CD14-positive monocyte (primary cell): ENCODE data around the gene FADS1. TPM values are rescaled to one million over a fixed set of nuclear protein-coding genes. Genes with fewer than 3 reads are reported as not detected.

Experiments
- DNase-seq, 3 donors: peaks; one replicate each; pipeline ENCODE4 v3.0.0-alpha.2; 2011 to 2022
- H2AFZ ChIP-seq: 2 replicates; pipeline ENCODE4 v1.6.0; 2012; ENCODE audit warnings: mild to moderate bottlenecking, low read depth, low read length, inconsistent platforms; ENCODE audit not compliant: insufficient read depth, poor library complexity, severe bottlenecking
- H3K27ac ChIP-seq, 2 donors: 1 replicate in 1 of 2; 2 replicates in 1 of 2; pipeline ENCODE4 v1.5.1; 2012 to 2013; ENCODE audit warnings: low read length in 2 of 2, control low read depth in 1 of 2, inconsistent platforms in 1 of 2, low read depth in 1 of 2, mild to moderate bottlenecking in 1 of 2
- H3K27me3 ChIP-seq, 2 donors: one replicate each; pipeline versions ENCODE4 v1.6.0 to v1.6.1; 2011 to 2013; ENCODE audit warnings: low read length in 2 of 2; ENCODE audit not compliant: control insufficient read depth in 2 of 2, insufficient read depth in 2 of 2
- H3K36me3 ChIP-seq, 2 donors: replicated peaks in 1 of 2; 1 replicate in 1 of 2; 2 replicates in 1 of 2; pipeline versions ENCODE4 v1.5.1 to v1.6.1; 2012 to 2013; ENCODE audit warnings: low read length in 2 of 2, control low read depth in 1 of 2, inconsistent platforms in 1 of 2, mild to moderate bottlenecking in 1 of 2; ENCODE audit not compliant: insufficient read depth in 2 of 2, control insufficient read depth in 1 of 2
- H3K4me1 ChIP-seq, 2 donors: 1 replicate in 1 of 2; 2 replicates in 1 of 2; pipeline versions ENCODE4 v1.5.1 to v1.6.1; 2012 to 2013; ENCODE audit warnings: low read length in 2 of 2, control low read depth in 1 of 2, inconsistent platforms in 1 of 2, mild to moderate bottlenecking in 1 of 2, moderate library complexity in 1 of 2; ENCODE audit not compliant: insufficient read depth in 2 of 2, control insufficient read depth in 1 of 2
- H3K4me2 ChIP-seq: replicated peaks from 2 replicates; pipeline ENCODE3; 2012; ENCODE audit warnings: low read length, moderate library complexity, mild to moderate bottlenecking; ENCODE audit not compliant: poor library complexity, severe bottlenecking; ENCODE audit errors: extremely low read depth
- H3K4me3 ChIP-seq, 3 experiments: fragments of 200-600 bp in 1 of 3; sonication (generic) in 1 of 3; replicated peaks in 1 of 3; 1 replicate in 2 of 3; 2 replicates in 1 of 3; pipeline ENCODE4 v1.5.1; 2011 to 2013; ENCODE audit warnings: low read length in 3 of 3, mild to moderate bottlenecking in 3 of 3, control low read depth in 2 of 3, low read depth in 2 of 3, inconsistent platforms in 1 of 3, moderate library complexity in 1 of 3
- H3K79me2 ChIP-seq: 2 replicates; pipeline ENCODE4 v1.6.0; 2012; ENCODE audit warnings: mild to moderate bottlenecking, control low read depth, inconsistent platforms, low read length, moderate library complexity; ENCODE audit not compliant: insufficient read depth
- H3K9ac ChIP-seq: 2 replicates; pipeline ENCODE4 v1.6.0; 2017; ENCODE audit warnings: low read length, mild to moderate bottlenecking; ENCODE audit not compliant: insufficient read depth, poor library complexity, severe bottlenecking
- H3K9me3 ChIP-seq, 2 donors: replicated peaks in 1 of 2; 1 replicate in 1 of 2; 2 replicates in 1 of 2; pipeline versions ENCODE4 v1.5.1 to v1.6.1; 2012 to 2013; ENCODE audit warnings: low read length in 2 of 2, control low read depth in 1 of 2; ENCODE audit not compliant: control insufficient read depth in 1 of 2, insufficient read depth in 1 of 2
- H4K20me1 ChIP-seq: 2 replicates; pipeline ENCODE4 v1.6.0; 2012; ENCODE audit warnings: mild to moderate bottlenecking, low read length, control low read depth, moderate library complexity; ENCODE audit not compliant: insufficient read depth
- H3K27ac Mint-ChIP-seq, 7 donors: one replicate each; pipeline ENCODE4 v1.8.0; 2020; ENCODE audit warnings: mild to moderate bottlenecking in 7 of 7, mixed read lengths in 7 of 7, moderate library complexity in 6 of 7, inconsistent platforms in 2 of 7
- H3K27me3 Mint-ChIP-seq, 3 donors: one replicate each; pipeline ENCODE4 v1.8.0; 2021 to 2022; ENCODE audit warnings: low read depth in 3 of 3, mild to moderate bottlenecking in 3 of 3, mixed read lengths in 3 of 3, moderate library complexity in 3 of 3, inconsistent platforms in 1 of 3
- H3K36me3 Mint-ChIP-seq, 2 donors: one replicate each; pipeline ENCODE4 v1.8.0; 2020; ENCODE audit warnings: mixed read lengths in 2 of 2, inconsistent platforms in 1 of 2, mild to moderate bottlenecking in 1 of 2
- H3K4me1 Mint-ChIP-seq: one replicate; pipeline ENCODE4 v1.8.0; 2020; ENCODE audit warnings: mild to moderate bottlenecking, mixed read lengths
- H3K4me3 Mint-ChIP-seq, 2 donors: one replicate each; pipeline ENCODE4 v1.8.0; 2020; ENCODE audit warnings: mild to moderate bottlenecking in 2 of 2, mixed read lengths in 2 of 2, moderate library complexity in 1 of 2
- H3K9me3 Mint-ChIP-seq, 7 donors: one replicate each; pipeline ENCODE4 v1.8.0; 2020 to 2022; ENCODE audit warnings: mixed read lengths in 7 of 7, mild to moderate bottlenecking in 6 of 7, moderate library complexity in 6 of 7, inconsistent platforms in 2 of 7
- CTCF ChIP-seq: fragments of 200-600 bp; IDR thresholded peaks from one replicate; pipeline ENCODE4 v1.8.0; 2022; ENCODE audit warnings: antibody characterized with exemption, mild to moderate bottlenecking
- WGBS: methylation state at CpG from one replicate; pipeline ENCODE4 v1.1.5; 2013; ENCODE audit warnings: missing lambda C conversion rate; ENCODE audit not compliant: insufficient coverage; 5-methylcytosine and 5-hydroxymethylcytosine counted together
- intact Hi-C, 2 donors: fragments of 100-400 bp; cut with micrococcal nuclease; formaldehyde crosslinking; loops; one replicate each; pipeline versions ENCODE4 v1.15.0 to v1.15.1; 2023
- polyA plus RNA-seq, 3 donors: library from polyadenylated mRNA; depleted of rRNA in 1 of 3; unstranded in 2 of 3; stranded (reverse) in 1 of 3; fragments of 300-500 nt in 2 of 3; fragments of >200 nt in 1 of 3; fragmentation: Illumina TruSeq in 2 of 3; gene quantifications; 1 replicate in 2 of 3; 2 replicates in 1 of 3; pipeline ENCODE4 v1.2.3, GENCODE V29; 2012 to 2021

The FADS1 gene
- polyA plus RNA-seq, 3 donors = 10.6 to 31.8 (median 29.2) TPM

GRCh38 chr11:61854966-61855714 lies 38.3 kb upstream of the FADS1 start:
- peaks cover 1% of the 10 kb centered on the region for H3K4me1 Mint-ChIP-seq
- no peak for DNase-seq
- H3K27me3 Mint-ChIP-seq = no peaks in the 10 kb centered on the region
- 97% methylated on average over 12 of the region's 14 CpGs for WGBS
- intact Hi-C loops = no loop called here
- H3K9me3 ChIP-seq = no peaks in the 10 kb centered on the region
- H3K27ac Mint-ChIP-seq = no peak overlapping the region
- no peak overlapping the region for H3K9ac ChIP-seq
- no peak for TF ChIP-seq CTCF
- H3K27ac ChIP-seq = no peak overlapping the region
- no peaks in the 10 kb centered on the region for H4K20me1 ChIP-seq
- H3K4me3 ChIP-seq = no peak overlapping the region
- no peak overlapping the region for H2AFZ ChIP-seq
- no peak overlapping the region for H3K4me3 Mint-ChIP-seq
- H3K36me3 Mint-ChIP-seq = peaks cover 17 to 87% of the 10 kb centered on the region in 2 donors
- no peaks in the 10 kb centered on the region for H3K9me3 Mint-ChIP-seq
- H3K36me3 ChIP-seq = peaks cover 25 to 29% of the 10 kb centered on the region in 2 donors
- H3K4me1 ChIP-seq = no peaks in the 10 kb centered on the region
- H3K79me2 ChIP-seq = no peaks in the 10 kb centered on the region
- H3K27me3 ChIP-seq = no peaks in the 10 kb centered on the region
- no peak overlapping the region for H3K4me2 ChIP-seq

GRCh38 chr11:61854206-61854895 lies 37.5 kb upstream of the FADS1 start:
- H3K27ac ChIP-seq = no peak overlapping the region
- H3K4me3 ChIP-seq = no peak overlapping the region
- H3K9ac ChIP-seq = no peak overlapping the region
- no peaks in the 10 kb centered on the region for H3K79me2 ChIP-seq
- no peak overlapping the region for H3K4me3 Mint-ChIP-seq
- H3K27me3 ChIP-seq = no peaks in the 10 kb centered on the region
- peaks cover 20 to 87% of the 10 kb centered on the region in 2 donors for H3K36me3 Mint-ChIP-seq
- H3K9me3 Mint-ChIP-seq = no peaks in the 10 kb centered on the region
- H3K4me1 Mint-ChIP-seq = peaks cover 1% of the 10 kb centered on the region
- 98% methylated on average over 13 of the region's 17 CpGs for WGBS
- H4K20me1 ChIP-seq = no peaks in the 10 kb centered on the region
- no peak overlapping the region for H2AFZ ChIP-seq
- H3K36me3 ChIP-seq = peaks cover 21 to 29% of the 10 kb centered on the region in 2 donors
- H3K27me3 Mint-ChIP-seq = no peaks in the 10 kb centered on the region
- intact Hi-C loops = no loop called here
- no peaks in the 10 kb centered on the region for H3K9me3 ChIP-seq
- H3K4me2 ChIP-seq = no peak overlapping the region
- TF ChIP-seq CTCF = no peak
- no peaks in the 10 kb centered on the region for H3K4me1 ChIP-seq
- H3K27ac Mint-ChIP-seq = peak overlapping the region in 1 of 7 donors; percentile 52
- DNase-seq = no peak
